ENCODE data around the gene VWA8. TPM values are rescaled to one million over a fixed set of nuclear protein-coding genes. Genes with fewer than 3 reads are reported as not detected.
"Not testable (repeated sequence)": the region's sequence is repeated elsewhere in the genome, so short reads cannot be mapped to it uniquely, and the experiment has no call there.

VWA8 gene
- total RNA-seq, 1 donor from 2014 or later, result 19.6 TPM

DNA sequence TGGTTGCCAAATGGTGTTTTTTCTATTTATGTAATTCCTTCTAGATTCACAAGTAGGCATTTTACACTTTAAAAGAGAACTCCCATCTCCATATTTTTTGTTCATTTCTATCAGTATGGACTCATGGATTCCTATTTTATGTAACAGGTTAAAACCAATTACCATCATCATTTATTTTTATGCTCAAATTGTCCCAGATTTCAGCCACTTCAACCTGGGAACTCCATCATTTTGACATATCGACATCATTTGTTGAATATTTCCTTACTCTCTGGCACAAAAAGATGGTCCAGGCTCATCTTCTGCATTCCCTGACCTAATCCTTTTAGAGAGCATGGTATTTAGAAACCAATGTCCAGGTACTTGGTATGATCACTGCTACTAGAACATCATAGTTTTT lies 79.9 kb downstream of the VWA8 start:
- no peak for TF ChIP-seq CTCF (conservative IDR thresholded peaks at IDR 0.05)
- H3K4me1 Mint-ChIP-seq (ENCODE audit: unreplicated experiment), result no peaks in the 10 kb centered on the region
- no peak overlapping the region for H3K4me3 Mint-ChIP-seq
- peaks cover 37% of the 10 kb centered on the region for H3K36me3 Mint-ChIP-seq
- DNase-seq (ENCODE audit: extremely low spot score, unreplicated experiment), result no peak
- H3K9me3 Mint-ChIP-seq, result no peaks in the 10 kb centered on the region
- no peak overlapping the region for H3K27ac Mint-ChIP-seq
- no peaks in the 10 kb centered on the region for H3K27me3 Mint-ChIP-seq

DNA sequence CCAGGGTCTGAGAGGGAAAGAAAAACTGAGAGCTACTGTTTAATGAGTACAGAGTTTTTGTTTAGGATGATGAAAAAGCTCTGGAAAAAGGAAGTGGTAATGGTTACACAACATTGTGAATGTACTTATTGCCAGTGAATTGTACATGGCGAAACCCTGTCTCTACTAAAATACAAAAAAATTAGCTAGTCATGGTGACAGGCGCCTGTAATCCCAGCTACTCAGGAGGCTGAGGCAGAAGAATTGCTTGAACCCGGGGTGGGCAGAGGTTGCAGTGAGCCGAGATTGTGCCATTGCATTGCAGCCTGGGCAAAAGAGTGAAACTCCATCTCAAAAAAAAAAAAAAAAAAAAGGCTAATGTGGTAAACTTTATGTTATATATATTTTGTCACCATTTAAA lies 96.3 kb downstream of the VWA8 start:
- Mint-ChIP-seq H3K36me3 (peaks cover 9% of the 10 kb centered on the region), H3K4me1 (ENCODE audit: unreplicated experiment) (no peaks in the 10 kb centered on the region), H3K4me3 (no peak overlapping the region), H3K27me3 (no peaks in the 10 kb centered on the region), H3K9me3 (no peaks in the 10 kb centered on the region), H3K27ac (no peak overlapping the region)
- no peak for TF ChIP-seq CTCF (conservative IDR thresholded peaks at IDR 0.05)
- no peak for DNase-seq (ENCODE audit: extremely low spot score, unreplicated experiment)

GRCh38 chr13:41862659-41863058 lies 98.2 kb downstream of the VWA8 start:
- H3K27ac Mint-ChIP-seq; H3K27me3 Mint-ChIP-seq; DNase-seq (ENCODE audit: extremely low spot score, unreplicated experiment); H3K36me3 Mint-ChIP-seq; H3K4me3 Mint-ChIP-seq; H3K9me3 Mint-ChIP-seq; H3K4me1 Mint-ChIP-seq (ENCODE audit: unreplicated experiment): not testable (repeated sequence)

DNA sequence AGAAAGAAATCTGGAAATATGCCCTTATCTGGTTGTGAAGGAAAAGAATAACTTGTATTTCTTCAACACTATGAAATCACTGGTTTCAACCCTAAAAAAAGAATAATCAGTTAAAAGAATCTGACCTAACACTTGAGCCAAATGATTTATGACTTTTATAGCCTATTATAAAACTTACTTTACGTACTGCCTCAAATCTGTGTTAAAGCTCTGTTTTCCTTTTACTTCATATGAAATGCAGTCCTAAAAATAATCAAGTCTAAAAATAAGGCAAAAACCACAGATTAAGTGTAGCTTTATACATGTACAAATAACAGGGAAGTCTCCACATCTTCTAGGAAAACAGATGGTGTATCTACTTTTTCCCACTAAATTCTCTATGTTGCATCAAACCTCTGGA lies 101.3 kb downstream of the VWA8 start:
- Mint-ChIP-seq H3K27me3 (no peaks in the 10 kb centered on the region), H3K27ac (no peak overlapping the region), H3K4me1 (ENCODE audit: unreplicated experiment) (no peaks in the 10 kb centered on the region), H3K36me3 (peaks cover 9% of the 10 kb centered on the region), H3K4me3 (no peak overlapping the region), H3K9me3 (no peaks in the 10 kb centered on the region)
- no peak for TF ChIP-seq CTCF (conservative IDR thresholded peaks at IDR 0.05)
- no peak for DNase-seq (ENCODE audit: extremely low spot score, unreplicated experiment)

GRCh38 chr13:41858780-41859179 lies 102.1 kb downstream of the VWA8 start:
- Mint-ChIP-seq H3K4me3 (no peak overlapping the region), H3K9me3 (no peaks in the 10 kb centered on the region)

DNA sequence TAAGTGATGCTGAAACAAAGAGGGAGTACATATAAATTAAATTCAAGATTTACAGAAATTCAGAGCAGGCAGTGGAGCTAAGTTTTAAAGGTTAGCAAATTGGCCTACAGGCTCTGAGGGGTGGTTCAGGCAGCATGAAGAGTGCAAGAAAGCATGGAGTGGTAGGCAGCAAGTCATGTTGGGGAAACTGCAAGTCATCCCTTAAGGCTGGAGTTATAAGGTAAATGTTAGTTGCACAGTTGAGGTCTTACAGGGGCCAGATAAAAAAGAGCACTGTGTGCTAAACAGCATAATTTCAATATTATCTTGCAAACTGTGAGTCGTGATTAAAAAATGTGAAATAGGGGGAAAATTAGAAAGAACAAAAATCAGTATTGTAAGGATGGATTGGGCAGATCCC lies 106.2 kb downstream of the VWA8 start:
- no peak overlapping the region for H3K27ac Mint-ChIP-seq
- H3K4me1 Mint-ChIP-seq (ENCODE audit: unreplicated experiment), result no peaks in the 10 kb centered on the region
- TF ChIP-seq CTCF (conservative IDR thresholded peaks at IDR 0.05), result no peak
- H3K36me3 Mint-ChIP-seq, result peaks cover 17% of the 10 kb centered on the region
- DNase-seq (ENCODE audit: extremely low spot score, unreplicated experiment), result no peak
- no peaks in the 10 kb centered on the region for H3K27me3 Mint-ChIP-seq
- H3K4me3 Mint-ChIP-seq, result no peak overlapping the region
- no peaks in the 10 kb centered on the region for H3K9me3 Mint-ChIP-seq

More at GRCh38 chr13:41858780-41859179, 102.1 kb downstream of the VWA8 start:
- Mint-ChIP-seq H3K4me1 (ENCODE audit: unreplicated experiment) (no peaks in the 10 kb centered on the region), H3K27me3 (no peaks in the 10 kb centered on the region), H3K36me3 (peaks cover 12% of the 10 kb centered on the region), H3K27ac (no peak overlapping the region)
- TF ChIP-seq CTCF (conservative IDR thresholded peaks at IDR 0.05), result no peak
- no peak for DNase-seq (ENCODE audit: extremely low spot score, unreplicated experiment)

All from type B pancreatic cell (in vitro differentiated cells).